ENCODE data around the gene MMP24.
A peak's percentile ranks its signal among the peaks of the same experiment; 100 is the strongest.
"Not testable (repeated sequence)": the region's sequence is repeated elsewhere in the genome, so short reads cannot be mapped to it uniquely, and the experiment has no call there.

MMP24 gene

GRCh38 chr20:35257175-35257909 is 30.9 kb downstream of the MMP24 start:
- H3K4me3 ChIP-seq (ENCODE audit: low read depth, low read length), result no peak overlapping the region
- DNase-seq, result no peak
- TF ChIP-seq CTCF (IDR thresholded peaks at IDR 0.05; ENCODE audit: low read depth, low read length), result no peak

GRCh38 chr20:35260426-35260825 is 33.9 kb downstream of the MMP24 start:
- Histone ChIP-seq H3K36me3 (peaks cover 20% of the 10 kb centered on the region), H3K27ac (no peak overlapping the region), H3K27me3 (ENCODE audit: insufficient read depth, low read depth, severe bottlenecking) (no peaks in the 10 kb centered on the region), H3K9me3 (ENCODE audit: severe bottlenecking) (no peaks in the 10 kb centered on the region), H3K4me3 (ENCODE audit: low read depth, low read length) (no peak overlapping the region)
- TF ChIP-seq CTCF (IDR thresholded peaks at IDR 0.05; ENCODE audit: low read depth, low read length), result no peak
- DNase-seq, result no peak

More at GRCh38 chr20:35257175-35257909, 30.9 kb downstream of the MMP24 start:
- Histone ChIP-seq H3K27me3 (ENCODE audit: insufficient read depth, low read depth, severe bottlenecking) (no peaks in the 10 kb centered on the region), H3K27ac (no peak overlapping the region), H3K9me3 (ENCODE audit: severe bottlenecking) (no peaks in the 10 kb centered on the region), H3K36me3 (peaks cover 38% of the 10 kb centered on the region)

- H3K4me3 ChIP-seq (ENCODE audit: low read depth, low read length); H3K36me3 ChIP-seq; H3K27me3 ChIP-seq (ENCODE audit: insufficient read depth, low read depth, severe bottlenecking); H3K9me3 ChIP-seq (ENCODE audit: severe bottlenecking); DNase-seq: not testable (repeated sequence)
- H3K27ac ChIP-seq, result peak overlapping the region; percentile 53
These were observed 35.8 kb downstream of the MMP24 start for GRCh38 chr20:35262321-35262720.

- H3K27ac ChIP-seq, result peak overlapping the region; percentile 82
- H3K27me3 ChIP-seq (ENCODE audit: insufficient read depth, low read depth, severe bottlenecking); H3K36me3 ChIP-seq; H3K9me3 ChIP-seq (ENCODE audit: severe bottlenecking): not testable (repeated sequence)
- H3K4me3 ChIP-seq (ENCODE audit: low read depth, low read length), result peak overlapping the region; percentile 24
- DNase-seq, result peak; percentile 87
These were observed 36.4 kb downstream of the MMP24 start for GRCh38 chr20:35262731-35263531.

GRCh38 chr20:35263532-35264341 is 37.2 kb downstream of the MMP24 start:
- Histone ChIP-seq H3K9me3 (ENCODE audit: severe bottlenecking) (no peaks in the 10 kb centered on the region), H3K27me3 (ENCODE audit: insufficient read depth, low read depth, severe bottlenecking) (no peaks in the 10 kb centered on the region), H3K36me3 (peaks cover 4% of the 10 kb centered on the region), H3K4me3 (ENCODE audit: low read depth, low read length) (peak overlapping the region; percentile 24), H3K27ac (peak overlapping the region; percentile 82)
- no peak for TF ChIP-seq CTCF (IDR thresholded peaks at IDR 0.05; ENCODE audit: low read depth, low read length)
- DNase-seq, result no peak

GRCh38 chr20:35264755-35265154 is 38.3 kb downstream of the MMP24 start:
- TF ChIP-seq CTCF (IDR thresholded peaks at IDR 0.05; ENCODE audit: low read depth, low read length), result peak; percentile 69
- peak; percentile 68 for DNase-seq
- H3K27ac ChIP-seq, result no peak overlapping the region
- H3K27me3 ChIP-seq (ENCODE audit: insufficient read depth, low read depth, severe bottlenecking), result no peaks in the 10 kb centered on the region
- peaks cover 7% of the 10 kb centered on the region for H3K36me3 ChIP-seq
- no peaks in the 10 kb centered on the region for H3K9me3 ChIP-seq (ENCODE audit: severe bottlenecking)
- no peak overlapping the region for H3K4me3 ChIP-seq (ENCODE audit: low read depth, low read length)
